HCT116 (cell line): ENCODE results near the gene E2F1. TPM values are rescaled to one million over a fixed set of nuclear protein-coding genes. Genes with fewer than 3 reads are reported as not detected.

Source experiments
- ATAC-seq: fragments of 200-7000 bp; cut with Tn5 transposase; 2 replicates; pipeline ENCODE4 v1.9.1; 2020; ENCODE audit warnings: mild to moderate bottlenecking, moderate library complexity
- BruUV-seq: library from RNA; stranded (reverse); fragments of 400-500 nt; replicated peaks from 2 replicates; lab custom pipeline; 2021; lab: Mats Ljungman, UMichigan
- CTCF ChIA-PET: fragments of 300-600 bp; sonication (Branson Sonifier 250); formaldehyde crosslinking; loops from one replicate; lab custom pipeline; 2021; ENCODE audit warnings: antibody characterized with exemption; lab: Charles Lee
- POLR2A ChIA-PET: fragments of 300-600, 350-600 bp; sonication (Branson Sonifier 250); formaldehyde crosslinking; loops from one replicate; lab custom pipeline; 2021; ENCODE audit warnings: antibody characterized with exemption; lab: Charles Lee
- RAD21 ChIA-PET, 2 experiments: fragments of 300-600 bp; sonication (Branson Sonifier 250); formaldehyde crosslinking; loops; one replicate each; lab custom pipeline; 2023; ENCODE audit warnings: low total read pairs in 2 of 2; ENCODE audit not compliant: uncharacterized antibody in 2 of 2, unreplicated experiment in 2 of 2, low non-redundant PET in 1 of 2; lab: Charles Lee
- DNase-seq: peaks from one replicate; pipeline ENCODE4 v3.0.0-alpha.2; 2010; ENCODE audit warnings: low read depth, low spot score
- H2AFZ ChIP-seq: fragments of 200-600 bp; shearing (Covaris generic), sonication (generic); 2 replicates; pipeline ENCODE4 v1.6.1; 2017; ENCODE audit warnings: low read depth, mixed run types, mixed read lengths, antibody characterized with exemption, low read length; ENCODE audit not compliant: poor library complexity, severe bottlenecking
- H3K27ac ChIP-seq: 2 replicates; pipeline ENCODE4 v1.5.1; 2012; ENCODE audit warnings: low read depth, low read length
- H3K27me3 ChIP-seq: fragments of 200-600 bp; sonication (generic); 2 replicates; pipeline ENCODE4 v1.6.1; 2016; ENCODE audit warnings: mixed run types, low read length, mixed read lengths; ENCODE audit not compliant: insufficient read depth
- H3K36me3 ChIP-seq, 2 experiments: fragments of 200-500 bp in 1 of 2; fragments of 200-600 bp in 1 of 2; sonication (Bioruptor generic) in 1 of 2; sonication (generic) in 1 of 2; 2 replicates each; pipeline versions ENCODE4 v1.5.1 to v1.6.1; 2014 to 2016; ENCODE audit warnings: low read length in 2 of 2, inconsistent platforms in 1 of 2, mixed read lengths in 1 of 2, mixed run types in 1 of 2; ENCODE audit not compliant: insufficient read depth in 2 of 2, control insufficient read depth in 1 of 2
- H3K4me1 ChIP-seq, 2 experiments: fragments of 200-600 bp in 1 of 2; sonication (generic) in 1 of 2; 2 replicates each; pipeline versions ENCODE4 v1.5.1 to v1.6.1; 2012 to 2017; ENCODE audit warnings: low read length in 2 of 2, inconsistent platforms in 1 of 2, mild to moderate bottlenecking in 1 of 2, mixed read lengths in 1 of 2, mixed run types in 1 of 2, moderate library complexity in 1 of 2; ENCODE audit not compliant: insufficient read depth in 2 of 2, control insufficient read depth in 1 of 2
- H3K4me2 ChIP-seq: fragments of 200-600 bp; sonication (generic); 2 replicates; pipeline ENCODE4 v1.6.1; 2017; ENCODE audit warnings: mixed run types, low read length, mixed read lengths
- H3K4me3 ChIP-seq, 2 experiments: fragments of 200-600 bp in 1 of 2; sonication (generic) in 1 of 2; replicated peaks in 1 of 2; 2 replicates each; pipeline ENCODE4 v1.5.1; 2011 to 2016; ENCODE audit warnings: low read length in 2 of 2, control low read depth in 1 of 2, low read depth in 1 of 2, mild to moderate bottlenecking in 1 of 2, mixed read lengths in 1 of 2, mixed run types in 1 of 2
- H3K79me2 ChIP-seq: fragments of 200-600 bp; sonication (generic); 2 replicates; pipeline ENCODE4 v1.6.1; 2017; ENCODE audit warnings: mild to moderate bottlenecking, mixed run types, low read length, moderate library complexity, mixed read lengths; ENCODE audit not compliant: insufficient read depth
- H3K9ac ChIP-seq: fragments of 200-600 bp; sonication (generic); 2 replicates; pipeline ENCODE4 v1.6.1; 2016; ENCODE audit warnings: low read length, mixed read lengths
- H3K9me2 ChIP-seq: fragments of 200-600 bp; sonication (generic), shearing (Covaris generic); 2 replicates; pipeline ENCODE4 v1.6.1; 2017; ENCODE audit warnings: mixed run types, mild to moderate bottlenecking, moderate library complexity; ENCODE audit not compliant: insufficient read depth
- H3K9me3 ChIP-seq, 2 experiments: fragments of 200-500 bp in 1 of 2; fragments of 200-600 bp in 1 of 2; sonication (Bioruptor generic) in 1 of 2; sonication (generic) in 1 of 2; 2 replicates each; pipeline ENCODE4 v1.6.1; 2014 to 2017; ENCODE audit warnings: low read length in 2 of 2, mixed read lengths in 2 of 2, inconsistent platforms in 1 of 2, low read depth in 1 of 2, mild to moderate bottlenecking in 1 of 2, mixed run types in 1 of 2, moderate library complexity in 1 of 2; ENCODE audit not compliant: control insufficient read depth in 1 of 2, insufficient read depth in 1 of 2
- H4K20me1 ChIP-seq: fragments of 200-600 bp; sonication (generic), shearing (Covaris generic); 2 replicates; pipeline ENCODE4 v1.6.1; 2017; ENCODE audit warnings: mixed run types, mild to moderate bottlenecking, moderate library complexity; ENCODE audit not compliant: insufficient read depth
- CBX3 ChIP-seq: IDR thresholded peaks from 2 replicates; pipeline ENCODE4 v1.6.1; 2012; ENCODE audit warnings: low read depth
- CEBPB ChIP-seq: IDR thresholded peaks from 2 replicates; pipeline ENCODE4 v1.6.1; 2012; ENCODE audit warnings: low read depth
- EZH2 ChIP-seq: fragments of 200-600 bp; sonication (generic); IDR thresholded peaks from 2 replicates; pipeline ENCODE4 v1.6.1; 2017; ENCODE audit warnings: antibody characterized with exemption, mixed run types
- EZH2phosphoT487 ChIP-seq: fragments of 200-600 bp; IDR thresholded peaks from 2 replicates; pipeline ENCODE4 v1.6.1; 2018; ENCODE audit warnings: antibody characterized with exemption, borderline replicate concordance
- FOSL1 ChIP-seq: IDR thresholded peaks from 2 replicates; pipeline ENCODE4 v1.6.1; 2012; ENCODE audit warnings: low read depth
- POLR2A ChIP-seq: IDR thresholded peaks from 2 replicates; pipeline ENCODE4 v1.7.0; 2011; ENCODE audit warnings: borderline replicate concordance; ENCODE audit not compliant: insufficient read depth, insufficient read length; ENCODE audit errors: extremely low read depth
- POLR2AphosphoS5 ChIP-seq: IDR thresholded peaks from 2 replicates; pipeline ENCODE4 v1.6.1; 2011; ENCODE audit warnings: mild to moderate bottlenecking, low read depth, low read length, moderate library complexity
- RAD21 ChIP-seq: IDR thresholded peaks from 2 replicates; pipeline ENCODE4 v1.6.1; 2012; ENCODE audit warnings: low read depth, mild to moderate bottlenecking
- SIN3A ChIP-seq: IDR thresholded peaks from 2 replicates; pipeline ENCODE4 v1.6.1; 2012; ENCODE audit warnings: low read depth
- SRF ChIP-seq: IDR thresholded peaks from 2 replicates; pipeline ENCODE4 v1.6.1; 2012; ENCODE audit warnings: low read depth
- TCF7L2 ChIP-seq: IDR thresholded peaks from 2 replicates; pipeline ENCODE4 v1.7.0; 2011; ENCODE audit warnings: borderline replicate concordance, inconsistent platforms; ENCODE audit not compliant: insufficient read depth, insufficient read length; ENCODE audit errors: extremely low read depth
- YY1 ChIP-seq: IDR thresholded peaks from 2 replicates; pipeline ENCODE4 v1.6.1; 2011; ENCODE audit warnings: low read length, low read depth, moderate library complexity, mild to moderate bottlenecking; ENCODE audit not compliant: insufficient replicate concordance; ENCODE audit errors: extremely low read depth
- ZFX ChIP-seq: fragments of 450-650 bp; IDR thresholded peaks from 2 replicates; pipeline ENCODE4 v1.6.1; 2017
- ZNF274 ChIP-seq: fragments of 200-500 bp; sonication (Bioruptor generic); IDR thresholded peaks from 2 replicates; pipeline ENCODE4 v1.6.1; 2014; ENCODE audit warnings: mild to moderate bottlenecking, low read depth, low read length, inconsistent platforms
- intact Hi-C: fragments of 100-400 bp; cut with micrococcal nuclease; formaldehyde crosslinking; loops from 2 replicates; pipeline ENCODE4 v1.10.0; 2022
- total RNA-seq: library from RNA; stranded (reverse); gene quantifications from one replicate; pipeline ENCODE4 v1.2.1, GENCODE V29; 2021; ENCODE audit not compliant: unreplicated experiment
- TF ChIP-seq, protein P1 (sequence below): IDR thresholded peaks from 2 replicates; pipeline ENCODE4 v1.6.1; 2012; ENCODE audit warnings: low read depth
- TF ChIP-seq, protein P2 (sequence below): IDR thresholded peaks from 2 replicates; pipeline ENCODE4 v1.6.1; 2012
- TF ChIP-seq, protein P3 (sequence below): IDR thresholded peaks from 2 replicates; pipeline ENCODE4 v1.6.1; 2012
- TF ChIP-seq, protein P4 (sequence below): IDR thresholded peaks from 2 replicates; pipeline ENCODE4 v1.6.1; 2011; ENCODE audit warnings: mild to moderate bottlenecking, low read length, moderate library complexity; ENCODE audit not compliant: insufficient replicate concordance; ENCODE audit errors: extremely low read depth

The E2F1 gene
- total RNA-seq, 1 experiment from 2014 or later = 30.9 TPM

DNA sequence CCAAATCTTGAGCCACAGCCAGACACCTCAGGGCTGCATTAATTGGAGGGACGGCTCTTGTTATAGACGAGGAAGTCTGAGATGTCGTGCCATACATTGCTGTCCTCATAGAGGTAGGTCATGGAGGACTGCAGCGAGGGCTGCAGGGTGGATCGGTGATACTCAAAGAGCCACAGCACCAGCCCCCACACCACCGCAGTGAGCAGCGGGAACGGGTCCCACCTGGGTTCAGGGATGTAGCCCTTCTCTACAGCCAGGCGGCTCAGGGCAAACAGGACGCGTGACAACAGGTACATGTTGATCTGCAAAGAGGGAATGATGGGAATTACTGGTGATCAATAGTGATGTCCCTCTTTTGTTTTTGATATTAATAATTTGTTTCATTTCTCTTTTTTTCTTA, 21.5 kb upstream of the E2F1 start:
- Histone ChIP-seq H4K20me1 (no peaks in the 10 kb centered on the region), H3K27me3 (no peaks in the 10 kb centered on the region), H3K27ac (no peak overlapping the region), H3K9me2 (no peaks in the 10 kb centered on the region), H3K79me2 (no peaks in the 10 kb centered on the region), H3K4me2 (no peak overlapping the region), H3K4me1 (peaks cover 4 to 28% of the 10 kb centered on the region in 2 experiments), H3K36me3 (0 out of 4 replicates have a peak, but pooled peaks cover 0 to 5% of the 10 kb centered on the region in 2 experiments), H3K4me3 (no peak overlapping the region), H3K9me3 (no peaks in the 10 kb centered on the region), H3K9ac (no peak overlapping the region), H2AFZ (no peak overlapping the region)
- CTCF ChIA-PET = no interaction called here
- no TSS peak for BruUV-seq
- DNase-seq (no peak), ATAC-seq (no peak)
- POLR2A ChIA-PET = no interaction called here
- no peak for TF ChIP-seq POLR2A
- no peak for TF ChIP-seq ZNF274
- no peak for TF ChIP-seq SRF
- TF ChIP-seq, protein P1, sequence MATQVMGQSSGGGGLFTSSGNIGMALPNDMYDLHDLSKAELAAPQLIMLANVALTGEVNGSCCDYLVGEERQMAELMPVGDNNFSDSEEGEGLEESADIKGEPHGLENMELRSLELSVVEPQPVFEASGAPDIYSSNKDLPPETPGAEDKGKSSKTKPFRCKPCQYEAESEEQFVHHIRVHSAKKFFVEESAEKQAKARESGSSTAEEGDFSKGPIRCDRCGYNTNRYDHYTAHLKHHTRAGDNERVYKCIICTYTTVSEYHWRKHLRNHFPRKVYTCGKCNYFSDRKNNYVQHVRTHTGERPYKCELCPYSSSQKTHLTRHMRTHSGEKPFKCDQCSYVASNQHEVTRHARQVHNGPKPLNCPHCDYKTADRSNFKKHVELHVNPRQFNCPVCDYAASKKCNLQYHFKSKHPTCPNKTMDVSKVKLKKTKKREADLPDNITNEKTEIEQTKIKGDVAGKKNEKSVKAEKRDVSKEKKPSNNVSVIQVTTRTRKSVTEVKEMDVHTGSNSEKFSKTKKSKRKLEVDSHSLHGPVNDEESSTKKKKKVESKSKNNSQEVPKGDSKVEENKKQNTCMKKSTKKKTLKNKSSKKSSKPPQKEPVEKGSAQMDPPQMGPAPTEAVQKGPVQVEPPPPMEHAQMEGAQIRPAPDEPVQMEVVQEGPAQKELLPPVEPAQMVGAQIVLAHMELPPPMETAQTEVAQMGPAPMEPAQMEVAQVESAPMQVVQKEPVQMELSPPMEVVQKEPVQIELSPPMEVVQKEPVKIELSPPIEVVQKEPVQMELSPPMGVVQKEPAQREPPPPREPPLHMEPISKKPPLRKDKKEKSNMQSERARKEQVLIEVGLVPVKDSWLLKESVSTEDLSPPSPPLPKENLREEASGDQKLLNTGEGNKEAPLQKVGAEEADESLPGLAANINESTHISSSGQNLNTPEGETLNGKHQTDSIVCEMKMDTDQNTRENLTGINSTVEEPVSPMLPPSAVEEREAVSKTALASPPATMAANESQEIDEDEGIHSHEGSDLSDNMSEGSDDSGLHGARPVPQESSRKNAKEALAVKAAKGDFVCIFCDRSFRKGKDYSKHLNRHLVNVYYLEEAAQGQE = no peak
- TF ChIP-seq, protein P2, sequence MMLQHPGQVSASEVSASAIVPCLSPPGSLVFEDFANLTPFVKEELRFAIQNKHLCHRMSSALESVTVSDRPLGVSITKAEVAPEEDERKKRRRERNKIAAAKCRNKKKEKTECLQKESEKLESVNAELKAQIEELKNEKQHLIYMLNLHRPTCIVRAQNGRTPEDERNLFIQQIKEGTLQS = no peak
- no peak for TF ChIP-seq POLR2AphosphoS5
- no peak for TF ChIP-seq EZH2phosphoT487
- TF ChIP-seq EZH2 = no peak
- TF ChIP-seq ZFX = no peak
- TF ChIP-seq RAD21 = no peak
- no peak for TF ChIP-seq TCF7L2
- no peak for TF ChIP-seq CEBPB
- TF ChIP-seq, protein P3, sequence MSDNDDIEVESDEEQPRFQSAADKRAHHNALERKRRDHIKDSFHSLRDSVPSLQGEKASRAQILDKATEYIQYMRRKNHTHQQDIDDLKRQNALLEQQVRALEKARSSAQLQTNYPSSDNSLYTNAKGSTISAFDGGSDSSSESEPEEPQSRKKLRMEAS = no peak
- TF ChIP-seq, protein P4, sequence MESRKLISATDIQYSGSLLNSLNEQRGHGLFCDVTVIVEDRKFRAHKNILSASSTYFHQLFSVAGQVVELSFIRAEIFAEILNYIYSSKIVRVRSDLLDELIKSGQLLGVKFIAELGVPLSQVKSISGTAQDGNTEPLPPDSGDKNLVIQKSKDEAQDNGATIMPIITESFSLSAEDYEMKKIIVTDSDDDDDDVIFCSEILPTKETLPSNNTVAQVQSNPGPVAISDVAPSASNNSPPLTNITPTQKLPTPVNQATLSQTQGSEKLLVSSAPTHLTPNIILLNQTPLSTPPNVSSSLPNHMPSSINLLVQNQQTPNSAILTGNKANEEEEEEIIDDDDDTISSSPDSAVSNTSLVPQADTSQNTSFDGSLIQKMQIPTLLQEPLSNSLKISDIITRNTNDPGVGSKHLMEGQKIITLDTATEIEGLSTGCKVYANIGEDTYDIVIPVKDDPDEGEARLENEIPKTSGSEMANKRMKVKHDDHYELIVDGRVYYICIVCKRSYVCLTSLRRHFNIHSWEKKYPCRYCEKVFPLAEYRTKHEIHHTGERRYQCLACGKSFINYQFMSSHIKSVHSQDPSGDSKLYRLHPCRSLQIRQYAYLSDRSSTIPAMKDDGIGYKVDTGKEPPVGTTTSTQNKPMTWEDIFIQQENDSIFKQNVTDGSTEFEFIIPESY = no peak
- TF ChIP-seq SIN3A = no peak
- no peak for TF ChIP-seq YY1
- TF ChIP-seq CBX3 = no peak
- TF ChIP-seq FOSL1 = no peak
- intact Hi-C loops = loop anchor here (5.0 kb wide), 1 partner anchor 960 kb away; no protein-coding TSS in a partner anchor
- RAD21 ChIA-PET = no interaction called here
